HepG2 (cell line): ENCODE data around the gene NDRG2. TPM values are rescaled to one million over a fixed set of nuclear protein-coding genes. Genes with fewer than 3 reads are reported as not detected.

Source experiments
- ARNTL ChIP-seq: sonication (generic); formaldehyde crosslinking; IDR thresholded peaks from 2 replicates; pipeline ENCODE4 v1.4.0; 2020; ENCODE audit warnings: mild to moderate bottlenecking, missing genetic modification reagents
- GTF3A ChIP-seq: sonication (generic); formaldehyde crosslinking; conservative IDR thresholded peaks from 2 replicates; pipeline ENCODE4 v1.4.0; 2020; ENCODE audit warnings: mild to moderate bottlenecking, missing genetic modification reagents
- HNF1A ChIP-seq, 2 experiments: sonication (generic) in 1 of 2; formaldehyde crosslinking in 1 of 2; IDR thresholded peaks; 2 replicates each; pipeline versions ENCODE4 v1.4.0 to v1.6.1; 2016 to 2020; ENCODE audit warnings: borderline replicate concordance in 1 of 2, low read depth in 1 of 2, mild to moderate bottlenecking in 1 of 2, missing genetic modification reagents in 1 of 2
- MAFK ChIP-seq, 2 experiments: IDR thresholded peaks in 1 of 2; conservative IDR thresholded peaks in 1 of 2; 2 replicates each; pipeline ENCODE4 v1.6.1; 2011; ENCODE audit warnings: improper control_type of control experiment in 2 of 2, low read length in 2 of 2
- NR3C1 ChIP-seq: sonication (generic); formaldehyde crosslinking; IDR thresholded peaks from 2 replicates; pipeline ENCODE4 v1.4.0; 2020; ENCODE audit warnings: missing genetic modification reagents
- SAFB2 ChIP-seq: sonication (generic); formaldehyde crosslinking; IDR thresholded peaks from 2 replicates; pipeline ENCODE4 v1.5.1; 2020; ENCODE audit warnings: missing genetic modification reagents, low read depth, mild to moderate bottlenecking, borderline replicate concordance
- ZFP1 ChIP-seq: IDR thresholded peaks from 2 replicates; pipeline ENCODE4 v1.6.1; 2016
- ZMYM3 ChIP-seq: sonication (generic); formaldehyde crosslinking; IDR thresholded peaks from 2 replicates; pipeline ENCODE4 v1.5.1; 2020; ENCODE audit warnings: mild to moderate bottlenecking, missing genetic modification reagents
- ZNF230 ChIP-seq: sonication (generic); formaldehyde crosslinking; IDR thresholded peaks from 2 replicates; pipeline ENCODE4 v1.4.0; 2020; ENCODE audit warnings: mild to moderate bottlenecking, missing genetic modification reagents
- ZNF235 ChIP-seq: sonication (generic); formaldehyde crosslinking; IDR thresholded peaks from 2 replicates; pipeline ENCODE4 v1.8.1; 2023; ENCODE audit warnings: mild to moderate bottlenecking, missing genetic modification reagents, borderline replicate concordance
- ZNF253 ChIP-seq: sonication (generic); formaldehyde crosslinking; IDR thresholded peaks from 2 replicates; pipeline ENCODE4 v1.8.0; 2022; ENCODE audit warnings: mild to moderate bottlenecking, missing genetic modification reagents, borderline replicate concordance
- ZNF451 ChIP-seq: sonication (generic); formaldehyde crosslinking; IDR thresholded peaks from 2 replicates; pipeline ENCODE4 v1.5.0; 2020; ENCODE audit warnings: mild to moderate bottlenecking, missing genetic modification reagents
- ZNF563 ChIP-seq: sonication (generic); formaldehyde crosslinking; IDR thresholded peaks from 2 replicates; pipeline ENCODE4 v1.8.0; 2022; ENCODE audit warnings: mild to moderate bottlenecking, moderate library complexity, missing genetic modification reagents
- ZNF773 ChIP-seq: sonication (generic); formaldehyde crosslinking; IDR thresholded peaks from 2 replicates; pipeline ENCODE4 v1.4.0; 2020; ENCODE audit warnings: missing genetic modification reagents, borderline replicate concordance
- polyA plus RNA-seq, 8 experiments: library from polyadenylated mRNA; depleted of rRNA in 3 of 8; stranded (reverse) in 7 of 8; unstranded in 1 of 8; fragments of >200 nt; fragmentation: Illumina TruSeq in 4 of 8; extraction: Trizol in 4 of 8; gene quantifications; 2 replicates each; pipeline versions ENCODE4 v1.2.1 to v1.2.3, GENCODE V29; 2011 to 2016; ENCODE audit warnings: low read depth in 4 of 8, missing spikeins in 1 of 8, mixed read lengths in 1 of 8; ENCODE audit not compliant: insufficient read depth in 1 of 8
- total RNA-seq, 5 experiments: library from RNA; depleted of rRNA; stranded (reverse); fragments of >200 nt; fragmentation: Illumina TruSeq; extraction: Trizol; gene quantifications; 2 replicates each; pipeline ENCODE4 v1.2.3, GENCODE V29; 2016; ENCODE audit warnings: low read depth in 1 of 5
- TF ChIP-seq, protein P1 (sequence below): sonication (generic); formaldehyde crosslinking; IDR thresholded peaks from 2 replicates; pipeline ENCODE4 v1.4.0; 2020; ENCODE audit warnings: missing genetic modification reagents
- TF ChIP-seq, protein P2 (sequence below): sonication (generic); formaldehyde crosslinking; conservative IDR thresholded peaks from 2 replicates; pipeline ENCODE4 v1.4.0; 2020; ENCODE audit warnings: missing genetic modification reagents
- TF ChIP-seq, protein P3 (sequence below): sonication (generic); formaldehyde crosslinking; IDR thresholded peaks from 2 replicates; pipeline ENCODE4 v1.4.0; 2020; ENCODE audit warnings: missing genetic modification reagents

Gene NDRG2
- total and polyA plus RNA-seq, 2 of the 13 experiments (the other 11 are each of a cell fraction or from before 2014, with no cell fraction given) = 27.2 to 189 TPM

DNA sequence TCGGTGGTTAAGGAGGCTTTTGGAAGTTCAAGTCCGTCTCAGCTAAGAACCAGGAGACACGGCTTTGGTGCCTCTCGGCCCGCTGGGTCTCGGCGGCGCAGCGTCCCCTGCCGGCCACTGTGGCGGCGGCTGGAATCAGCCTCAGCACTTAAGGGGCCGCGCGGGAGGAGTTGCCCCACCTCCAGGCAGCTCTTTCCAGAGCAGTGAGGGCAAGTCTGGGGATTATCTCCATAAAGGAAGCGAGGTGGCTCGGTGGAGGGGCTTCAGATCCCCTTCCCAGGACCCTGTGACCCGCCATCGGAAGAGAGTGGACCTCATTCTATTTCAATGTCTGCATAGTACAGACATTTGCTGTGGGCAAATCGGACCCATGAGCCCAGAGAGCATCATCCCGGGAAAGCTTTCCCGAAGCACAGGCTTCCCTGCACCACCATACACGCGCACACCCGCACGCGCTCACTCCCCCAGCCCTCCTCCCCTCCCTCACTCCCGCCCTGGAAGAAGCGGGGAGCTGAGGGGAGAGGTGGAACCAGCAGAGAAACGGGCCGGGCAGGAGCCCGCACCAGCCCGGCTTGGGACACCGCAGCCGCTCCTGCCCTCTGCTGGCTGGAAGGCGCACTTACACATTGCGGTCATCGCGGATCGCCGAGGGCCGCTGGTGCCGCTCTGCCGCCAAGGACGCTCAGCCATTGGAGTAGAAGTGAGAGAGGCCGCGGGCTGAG lies 53.7 kb downstream of the NDRG2 start (continued):
- TF ChIP-seq ZMYM3 (CRISPR knock-in tag) (peak; percentile 22; the same call in 1 of the 2 replicates), NR3C1 (no peak), SAFB2 (no peak), ZNF563 (CRISPR knock-in tag) (peak; percentile 62), MAFK (conservative IDR thresholded peaks at IDR 0.05 in 1 of 2, IDR thresholded peaks at IDR 0.05 in 1 of 2; ENCODE audit: low read length in 2 of 2) (no peak), ZNF235 (CRISPR knock-in tag) (peak; percentile 76; the same call in 1 of the 2 replicates), ZNF230 (CRISPR knock-in tag) (no peak), HNF1A (IDR thresholded peaks at IDR 0.05; ENCODE audit: low read depth) (no peak), HNF1A (CRISPR knock-in tag; IDR thresholded peaks at IDR 0.05; ENCODE audit: borderline replicate concordance) (peak; percentile 15), ZNF773 (no peak), ARNTL (CRISPR knock-in tag) (no peak), ZNF253 (CRISPR knock-in tag) (no peak), ZNF451 (CRISPR knock-in tag) (no peak; the same call in 1 of the 2 replicates), GTF3A (no peak), ZFP1 (CRISPR knock-in tag) (peak; percentile 12; the same call in 1 of the 2 replicates)
- TF ChIP-seq, protein P1, sequence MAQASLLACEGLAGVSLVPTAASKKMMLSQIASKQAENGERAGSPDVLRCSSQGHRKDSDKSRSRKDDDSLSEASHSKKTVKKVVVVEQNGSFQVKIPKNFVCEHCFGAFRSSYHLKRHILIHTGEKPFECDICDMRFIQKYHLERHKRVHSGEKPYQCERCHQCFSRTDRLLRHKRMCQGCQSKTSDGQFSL (CRISPR knock-in tag) = peak; percentile 74; the same call in 1 of the 2 replicates
- TF ChIP-seq, protein P2, sequence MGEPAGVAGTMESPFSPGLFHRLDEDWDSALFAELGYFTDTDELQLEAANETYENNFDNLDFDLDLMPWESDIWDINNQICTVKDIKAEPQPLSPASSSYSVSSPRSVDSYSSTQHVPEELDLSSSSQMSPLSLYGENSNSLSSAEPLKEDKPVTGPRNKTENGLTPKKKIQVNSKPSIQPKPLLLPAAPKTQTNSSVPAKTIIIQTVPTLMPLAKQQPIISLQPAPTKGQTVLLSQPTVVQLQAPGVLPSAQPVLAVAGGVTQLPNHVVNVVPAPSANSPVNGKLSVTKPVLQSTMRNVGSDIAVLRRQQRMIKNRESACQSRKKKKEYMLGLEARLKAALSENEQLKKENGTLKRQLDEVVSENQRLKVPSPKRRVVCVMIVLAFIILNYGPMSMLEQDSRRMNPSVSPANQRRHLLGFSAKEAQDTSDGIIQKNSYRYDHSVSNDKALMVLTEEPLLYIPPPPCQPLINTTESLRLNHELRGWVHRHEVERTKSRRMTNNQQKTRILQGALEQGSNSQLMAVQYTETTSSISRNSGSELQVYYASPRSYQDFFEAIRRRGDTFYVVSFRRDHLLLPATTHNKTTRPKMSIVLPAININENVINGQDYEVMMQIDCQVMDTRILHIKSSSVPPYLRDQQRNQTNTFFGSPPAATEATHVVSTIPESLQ (CRISPR knock-in tag) = no peak
- TF ChIP-seq, protein P3, sequence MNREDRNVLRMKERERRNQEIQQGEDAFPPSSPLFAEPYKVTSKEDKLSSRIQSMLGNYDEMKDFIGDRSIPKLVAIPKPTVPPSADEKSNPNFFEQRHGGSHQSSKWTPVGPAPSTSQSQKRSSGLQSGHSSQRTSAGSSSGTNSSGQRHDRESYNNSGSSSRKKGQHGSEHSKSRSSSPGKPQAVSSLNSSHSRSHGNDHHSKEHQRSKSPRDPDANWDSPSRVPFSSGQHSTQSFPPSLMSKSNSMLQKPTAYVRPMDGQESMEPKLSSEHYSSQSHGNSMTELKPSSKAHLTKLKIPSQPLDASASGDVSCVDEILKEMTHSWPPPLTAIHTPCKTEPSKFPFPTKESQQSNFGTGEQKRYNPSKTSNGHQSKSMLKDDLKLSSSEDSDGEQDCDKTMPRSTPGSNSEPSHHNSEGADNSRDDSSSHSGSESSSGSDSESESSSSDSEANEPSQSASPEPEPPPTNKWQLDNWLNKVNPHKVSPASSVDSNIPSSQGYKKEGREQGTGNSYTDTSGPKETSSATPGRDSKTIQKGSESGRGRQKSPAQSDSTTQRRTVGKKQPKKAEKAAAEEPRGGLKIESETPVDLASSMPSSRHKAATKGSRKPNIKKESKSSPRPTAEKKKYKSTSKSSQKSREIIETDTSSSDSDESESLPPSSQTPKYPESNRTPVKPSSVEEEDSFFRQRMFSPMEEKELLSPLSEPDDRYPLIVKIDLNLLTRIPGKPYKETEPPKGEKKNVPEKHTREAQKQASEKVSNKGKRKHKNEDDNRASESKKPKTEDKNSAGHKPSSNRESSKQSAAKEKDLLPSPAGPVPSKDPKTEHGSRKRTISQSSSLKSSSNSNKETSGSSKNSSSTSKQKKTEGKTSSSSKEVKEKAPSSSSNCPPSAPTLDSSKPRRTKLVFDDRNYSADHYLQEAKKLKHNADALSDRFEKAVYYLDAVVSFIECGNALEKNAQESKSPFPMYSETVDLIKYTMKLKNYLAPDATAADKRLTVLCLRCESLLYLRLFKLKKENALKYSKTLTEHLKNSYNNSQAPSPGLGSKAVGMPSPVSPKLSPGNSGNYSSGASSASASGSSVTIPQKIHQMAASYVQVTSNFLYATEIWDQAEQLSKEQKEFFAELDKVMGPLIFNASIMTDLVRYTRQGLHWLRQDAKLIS (CRISPR knock-in tag) = no peak
